ENCODE results near the gene GLDC. TPM values are rescaled to one million over a fixed set of nuclear protein-coding genes. Genes with fewer than 3 reads are reported as not detected.
"Not testable (repeated sequence)": the region's sequence is repeated elsewhere in the genome, so short reads cannot be mapped to it uniquely, and the experiment has no call there.

Gene GLDC
- total RNA-seq, 1 donor from 2014 or later: 13.5 TPM

GRCh38 chr9:6625363-6625762 lies 20.2 kb downstream of the GLDC start:
- FAIRE-seq (no peak), DNase-seq (ENCODE audit: low spot score in 2 of 2) (no peak)

GRCh38 chr9:6622784-6623183 lies 22.7 kb downstream of the GLDC start:
- DNase-seq (ENCODE audit: low spot score in 2 of 2); FAIRE-seq: not testable (repeated sequence)

GRCh38 chr9:6620796-6621195 lies 24.7 kb downstream of the GLDC start:
- FAIRE-seq: no peak

GRCh38 chr9:6620353-6620752 lies 25.2 kb downstream of the GLDC start:
- DNase-seq (ENCODE audit: low spot score in 2 of 2): no peak
- FAIRE-seq: no peak

More at GRCh38 chr9:6620796-6621195, 24.7 kb downstream of the GLDC start:
- DNase-seq (ENCODE audit: low spot score in 2 of 2): no peak

- DNase-seq (ENCODE audit: low spot score in 2 of 2): no peak
- no peak for FAIRE-seq
Measured at GRCh38 chr9:6619909-6620308, 25.6 kb downstream of the GLDC start.

- DNase-seq (ENCODE audit: low spot score in 2 of 2) (no peak), FAIRE-seq (no peak)
Measured at GRCh38 chr9:6616951-6617602, 28.5 kb downstream of the GLDC start.

GRCh38 chr9:6614489-6614888 lies 31.0 kb downstream of the GLDC start:
- FAIRE-seq (no peak), DNase-seq (ENCODE audit: low spot score in 2 of 2) (no peak)

- no peak for DNase-seq (ENCODE audit: low spot score in 2 of 2)
- FAIRE-seq: no peak
Measured at GRCh38 chr9:6611865-6612264, 33.7 kb downstream of the GLDC start.

GRCh38 chr9:6610073-6610472 lies 35.5 kb downstream of the GLDC start:
- FAIRE-seq: no peak
- DNase-seq (ENCODE audit: low spot score in 2 of 2): no peak

- DNase-seq (ENCODE audit: low spot score in 2 of 2) (no peak), FAIRE-seq (no peak)
Measured at GRCh38 chr9:6609497-6610016, 36.0 kb downstream of the GLDC start.

GRCh38 chr9:6605202-6605601 lies 40.3 kb downstream of the GLDC start:
- FAIRE-seq (no peak), DNase-seq (ENCODE audit: low spot score in 2 of 2) (no peak)

GRCh38 chr9:6600426-6600825 lies 45.1 kb downstream of the GLDC start:
- no peak for FAIRE-seq
- no peak for DNase-seq (ENCODE audit: low spot score in 2 of 2)

- DNase-seq (ENCODE audit: low spot score in 2 of 2) (no peak), FAIRE-seq (no peak)
Measured at GRCh38 chr9:6600006-6600405, 45.5 kb downstream of the GLDC start.

- no peak for FAIRE-seq
- DNase-seq (ENCODE audit: low spot score in 2 of 2): no peak
Measured at GRCh38 chr9:6598249-6598725, 47.2 kb downstream of the GLDC start.

- DNase-seq (ENCODE audit: low spot score in 2 of 2) (no peak), FAIRE-seq (no peak)
Measured at GRCh38 chr9:6592791-6593190, 52.7 kb downstream of the GLDC start.

GRCh38 chr9:6592231-6592630 lies 53.3 kb downstream of the GLDC start:
- DNase-seq (ENCODE audit: low spot score in 2 of 2) (no peak), FAIRE-seq (no peak)

GRCh38 chr9:6590772-6591384 lies 54.7 kb downstream of the GLDC start:
- FAIRE-seq: no peak
- DNase-seq (ENCODE audit: low spot score in 2 of 2): no peak

GRCh38 chr9:6590334-6590733 lies 55.2 kb downstream of the GLDC start:
- FAIRE-seq: no peak

GRCh38 chr9:6584881-6585597 lies 60.5 kb downstream of the GLDC start:
- FAIRE-seq: peak; percentile 90

More at GRCh38 chr9:6590334-6590733, 55.2 kb downstream of the GLDC start:
- DNase-seq (ENCODE audit: low spot score in 2 of 2): no peak

GRCh38 chr9:6581253-6581652 lies 64.3 kb downstream of the GLDC start:
- DNase-seq (ENCODE audit: low spot score in 2 of 2) (no peak), FAIRE-seq (no peak)

More at GRCh38 chr9:6584881-6585597, 60.5 kb downstream of the GLDC start:
- DNase-seq (ENCODE audit: low spot score in 2 of 2): peak in 1 of 2 donors; percentile 28

GRCh38 chr9:6579613-6580012 lies 65.9 kb downstream of the GLDC start:
- FAIRE-seq (no peak), DNase-seq (ENCODE audit: low spot score in 2 of 2) (no peak)

All from frontal cortex (tissue), 4 donors.